SK-N-SH (cell line): ENCODE measurements around the gene PLK3. TPM values are rescaled to one million over a fixed set of nuclear protein-coding genes. Genes with fewer than 3 reads are reported as not detected.

Experiments used
- CTCF ChIA-PET: fragments of 300-600, 350-600 bp; formaldehyde crosslinking; extraction: SDS; loops from one replicate; lab custom pipeline; 2021; lab: Yijun Ruan, JAX
- POLR2A ChIA-PET: fragments of 350-600 bp; sonication (Branson Sonifier 250); formaldehyde crosslinking; extraction: SDS; loops from one replicate; lab custom pipeline; 2020; ENCODE audit warnings: antibody characterized with exemption, inconsistent platforms; lab: Yijun Ruan, JAX
- DNase-seq: peaks from one replicate; pipeline ENCODE4 v3.0.0; 2012
- H2AFZ ChIP-seq: fragments of 200-600 bp; sonication (generic); 2 replicates; pipeline ENCODE4 v1.8.1; 2016; ENCODE audit warnings: antibody characterized with exemption, mild to moderate bottlenecking, low read depth
- H3F3A ChIP-seq: fragments of 200-600 bp; sonication (generic); replicated peaks from 2 replicates; pipeline ENCODE3; 2016; ENCODE audit warnings: antibody characterized with exemption, mild to moderate bottlenecking; ENCODE audit not compliant: insufficient read depth
- H3K27ac ChIP-seq, 2 experiments: fragments of 200-500 bp in 1 of 2; fragments of 200-600 bp in 1 of 2; sonication (Bioruptor generic) in 1 of 2; sonication (generic), shearing (Covaris generic) in 1 of 2; 2 replicates each; pipeline versions ENCODE4 v1.5.1 to v1.6.1; 2014 to 2016; ENCODE audit warnings: low read depth in 2 of 2, inconsistent platforms in 1 of 2, low read length in 1 of 2, mild to moderate bottlenecking in 1 of 2, mixed read lengths in 1 of 2
- H3K27me3 ChIP-seq: fragments of 200-600 bp; sonication (generic), shearing (Covaris generic); 2 replicates; pipeline ENCODE4 v1.6.1; 2016; ENCODE audit warnings: mixed run types; ENCODE audit not compliant: insufficient read depth
- H3K36me3 ChIP-seq, 2 experiments: fragments of 200-500 bp in 1 of 2; fragments of 200-600 bp in 1 of 2; sonication (Bioruptor generic) in 1 of 2; sonication (generic) in 1 of 2; replicated peaks in 1 of 2; 2 replicates each; pipeline versions ENCODE3 to v1.5.1; 2014 to 2016; ENCODE audit warnings: low read length in 1 of 2, mild to moderate bottlenecking in 1 of 2; ENCODE audit not compliant: insufficient read depth in 2 of 2, control insufficient read depth in 1 of 2
- H3K4me1 ChIP-seq, 2 experiments: fragments of 200-500 bp in 1 of 2; fragments of 200-600 bp in 1 of 2; sonication (Bioruptor generic) in 1 of 2; sonication (generic), shearing (Covaris generic) in 1 of 2; 2 replicates each; pipeline versions ENCODE4 v1.5.1 to v1.6.1; 2014 to 2016; ENCODE audit warnings: low read depth in 1 of 2, low read length in 1 of 2, mixed run types in 1 of 2; ENCODE audit not compliant: insufficient read depth in 2 of 2, control insufficient read depth in 1 of 2
- H3K4me2 ChIP-seq: fragments of 200-600 bp; sonication (generic), shearing (Covaris generic); 2 replicates; pipeline ENCODE4 v1.6.1; 2017; ENCODE audit warnings: mixed run types
- H3K4me3 ChIP-seq, 2 experiments: fragments of 200-500 bp in 1 of 2; fragments of 200-600 bp in 1 of 2; sonication (Bioruptor generic) in 1 of 2; sonication (generic), shearing (Covaris generic) in 1 of 2; 2 replicates each; pipeline versions ENCODE4 v1.5.1 to v1.8.1; 2014 to 2016; ENCODE audit warnings: low read depth in 2 of 2, inconsistent platforms in 1 of 2, low read length in 1 of 2, mild to moderate bottlenecking in 1 of 2, mixed read lengths in 1 of 2, moderate library complexity in 1 of 2
- H3K79me2 ChIP-seq: fragments of 200-600 bp; sonication (generic); 2 replicates; pipeline ENCODE4 v1.8.1; 2017; ENCODE audit warnings: mild to moderate bottlenecking; ENCODE audit not compliant: insufficient read depth
- H3K9ac ChIP-seq: fragments of 200-600 bp; sonication (generic); 2 replicates; pipeline ENCODE4 v1.6.1; 2017; ENCODE audit warnings: mixed run types
- H3K9me2 ChIP-seq: fragments of 200-600 bp; sonication (generic); 2 replicates; pipeline ENCODE4 v1.6.1; 2017; ENCODE audit warnings: mixed run types
- H3K9me3 ChIP-seq: fragments of 200-600 bp; sonication (generic); 2 replicates; pipeline ENCODE4 v1.6.1; 2017; ENCODE audit warnings: mixed run types, mild to moderate bottlenecking, moderate library complexity
- H4K20me1 ChIP-seq: fragments of 200-600 bp; sonication (generic); 2 replicates; pipeline ENCODE4 v1.6.1; 2017; ENCODE audit warnings: mild to moderate bottlenecking, mixed run types; ENCODE audit not compliant: insufficient read depth
- CHD2 ChIP-seq: fragments of 150-350 bp; IDR thresholded peaks from 2 replicates; pipeline ENCODE4 v1.6.1; 2018; ENCODE audit warnings: low read length; ENCODE audit not compliant: partially characterized antibody
- ELF1 ChIP-seq: IDR thresholded peaks from 2 replicates; pipeline ENCODE4 v1.4.0; 2012
- EP300 ChIP-seq, 2 experiments: IDR thresholded peaks; 2 replicates each; pipeline versions ENCODE4 v1.4.0 to v1.6.1; 2012; ENCODE audit warnings: borderline replicate concordance in 1 of 2, low read depth in 1 of 2, low read length in 1 of 2
- FOXJ3 ChIP-seq: sonication (generic); formaldehyde crosslinking; IDR thresholded peaks from 2 replicates; pipeline ENCODE4 v1.5.1; 2020; ENCODE audit warnings: mild to moderate bottlenecking, missing genetic modification reagents
- FOXM1 ChIP-seq: IDR thresholded peaks from 2 replicates; pipeline ENCODE4 v1.4.0; 2012; ENCODE audit warnings: low read depth, mild to moderate bottlenecking
- GATA2 ChIP-seq: sonication (generic); formaldehyde crosslinking; IDR thresholded peaks from 2 replicates; pipeline ENCODE4 v1.5.0; 2020; ENCODE audit warnings: mild to moderate bottlenecking, missing genetic modification reagents
- IRF3 ChIP-seq: fragments of 150-350 bp; IDR thresholded peaks from 2 replicates; pipeline ENCODE4 v1.6.1; 2016; ENCODE audit warnings: mild to moderate bottlenecking, low read depth, low read length
- MXI1 ChIP-seq: IDR thresholded peaks from 2 replicates; pipeline ENCODE4 v1.6.1; 2012; ENCODE audit warnings: mild to moderate bottlenecking, low read depth, low read length, improper control_type of control experiment
- NFIC ChIP-seq: IDR thresholded peaks from 2 replicates; pipeline ENCODE4 v1.4.0; 2012; ENCODE audit warnings: borderline replicate concordance
- POLR2AphosphoS5 ChIP-seq: IDR thresholded peaks from 2 replicates; pipeline ENCODE4 v1.6.1; 2012; ENCODE audit warnings: low read depth, low read length
- RCOR1 ChIP-seq: fragments of 150-350 bp; IDR thresholded peaks from 2 replicates; pipeline ENCODE4 v1.6.1; 2017; ENCODE audit warnings: antibody characterized with exemption, low read length
- RFX5 ChIP-seq: IDR thresholded peaks from 2 replicates; pipeline ENCODE4 v1.6.1; 2012; ENCODE audit warnings: mild to moderate bottlenecking, improper control_type of control experiment, low read length
- TAF1 ChIP-seq: IDR thresholded peaks from 2 replicates; pipeline ENCODE4 v1.6.1; 2012; ENCODE audit warnings: low read depth, mild to moderate bottlenecking, low read length, moderate library complexity, borderline replicate concordance
- TCF12 ChIP-seq: IDR thresholded peaks from 2 replicates; pipeline ENCODE4 v1.4.0; 2012
- TEAD4 ChIP-seq: IDR thresholded peaks from 2 replicates; pipeline ENCODE4 v1.4.0; 2012; ENCODE audit warnings: mild to moderate bottlenecking, borderline replicate concordance; ENCODE audit not compliant: insufficient read depth
- USF1 ChIP-seq: IDR thresholded peaks from 2 replicates; pipeline ENCODE4 v1.4.0; 2012; ENCODE audit warnings: low read depth, borderline replicate concordance
- YY1 ChIP-seq: IDR thresholded peaks from 2 replicates; pipeline ENCODE4 v1.4.0; 2012; ENCODE audit warnings: low read depth, mild to moderate bottlenecking
- WGBS: methylation state at CpG from one replicate; pipeline ENCODE4 v1.1.6; 2017; ENCODE audit warnings: low lambda C conversion rate; 5-methylcytosine and 5-hydroxymethylcytosine counted together
- polyA plus RNA-seq, 3 experiments: library from polyadenylated mRNA; depleted of rRNA; stranded (reverse); fragments of >200 nt; gene quantifications; 2 replicates each; pipeline ENCODE4 v1.2.3, GENCODE V29; 2012

PLK3 gene
- polyA plus RNA-seq, 1 of the 3 experiments (the other 2 are of a cell fraction), result 82.8 TPM

GRCh38 chr1:44828841-44829440, 28.8 kb downstream of the PLK3 start:
- no peak overlapping the region for H3K27ac ChIP-seq
- H3K79me2 ChIP-seq, result no peaks in the 10 kb centered on the region
- no peaks in the 10 kb centered on the region for H3K27me3 ChIP-seq
- no peaks in the 10 kb centered on the region for H3F3A ChIP-seq
- POLR2A ChIA-PET, result interaction anchor here (0.5 to 0.9 kb wide), 2 partner anchors 14 to 1353 kb away, joined by 3 read pairs; partner anchors contain the start of gene PTCH2
- TF ChIP-seq CHD2, result no peak
- TF ChIP-seq POLR2AphosphoS5, result no peak
- TF ChIP-seq, all 33 proteins: peak for 0
- H3K9me2 ChIP-seq, result no peaks in the 10 kb centered on the region
- WGBS, result 75% methylated on average over 9 of the region's 15 CpGs
- no peak overlapping the region for H2AFZ ChIP-seq
- H3K4me1 ChIP-seq, result no peaks in the 10 kb centered on the region; a peak in 1 of 4 replicates
- DNase-seq, result no peak
- no peak overlapping the region for H3K4me3 ChIP-seq
- no peak overlapping the region for H3K4me2 ChIP-seq
- no peaks in the 10 kb centered on the region for H3K36me3 ChIP-seq
- CTCF ChIA-PET, result interaction anchor here (0.8 to 2.2 kb wide), 4 partner anchors 11 to 664 kb away, joined by 3 to 5 read pairs (median 3); no protein-coding TSS in a partner anchor
- no peaks in the 10 kb centered on the region for H4K20me1 ChIP-seq
- no peaks in the 10 kb centered on the region for H3K9me3 ChIP-seq
- H3K9ac ChIP-seq, result no peak overlapping the region

- no peak overlapping the region for H3K4me2 ChIP-seq
- no peak overlapping the region for H3K4me3 ChIP-seq
- no peaks in the 10 kb centered on the region; a peak in 1 of 4 replicates for H3K4me1 ChIP-seq
- no peak for TF ChIP-seq YY1
- TF ChIP-seq RCOR1, result no peak
- TF ChIP-seq RFX5, result no peak
- TF ChIP-seq GATA2 (CRISPR knock-in tag), result no peak
- TF ChIP-seq TCF12, result no peak
- no peak overlapping the region for H3K9ac ChIP-seq
- POLR2A ChIA-PET, result interaction anchor here (1.2 kb wide), 1 partner anchor 8 kb away, joined by 4 read pairs; no protein-coding TSS in a partner anchor
- H3F3A ChIP-seq, result no peaks in the 10 kb centered on the region
- H3K27me3 ChIP-seq, result no peaks in the 10 kb centered on the region
- DNase-seq, result peak; percentile 26
- no peaks in the 10 kb centered on the region for H3K9me3 ChIP-seq
- H3K79me2 ChIP-seq, result no peaks in the 10 kb centered on the region
- no peaks in the 10 kb centered on the region for H4K20me1 ChIP-seq
- H3K27ac ChIP-seq, result no peak overlapping the region
- no peak overlapping the region for H2AFZ ChIP-seq
- H3K36me3 ChIP-seq, result no peaks in the 10 kb centered on the region
- CTCF ChIA-PET, result interaction anchor here (0.8 to 2.2 kb wide), 8 partner anchors 9 to 663 kb away, joined by 3 to 5 read pairs (median 3); partner anchors contain the start of gene EIF2B3
- WGBS, result 65% methylated on average over 5 of the region's 12 CpGs
- no peaks in the 10 kb centered on the region for H3K9me2 ChIP-seq
Measured at GRCh38 chr1:44829506-44830384, 29.6 kb downstream of the PLK3 start.

GRCh38 chr1:44830900-44831304, 30.7 kb downstream of the PLK3 start:
- Histone ChIP-seq H2AFZ (no peak overlapping the region), H3K4me3 (no peak overlapping the region), H4K20me1 (no peaks in the 10 kb centered on the region), H3F3A (no peaks in the 10 kb centered on the region), H3K4me1 (peaks cover 0 to under 1% of the 10 kb centered on the region in 2 experiments; a peak in 1 of 4 replicates), H3K79me2 (no peaks in the 10 kb centered on the region), H3K36me3 (no peaks in the 10 kb centered on the region), H3K9ac (no peak overlapping the region), H3K9me2 (no peaks in the 10 kb centered on the region), H3K9me3 (no peaks in the 10 kb centered on the region), H3K4me2 (no peak overlapping the region), H3K27me3 (no peaks in the 10 kb centered on the region), H3K27ac (no peak overlapping the region)
- CTCF ChIA-PET, result interaction anchor here (0.7 to 2.2 kb wide), 6 partner anchors 9 to 662 kb away, joined by 3 to 7 read pairs (median 4); partner anchors contain the start of genes EIF2B3, HECTD3, RNU5D-1 and UROD
- DNase-seq, result peak; percentile 25
- POLR2A ChIA-PET, result interaction anchor here (0.9 to 1.2 kb wide), 2 partner anchors 9 to 119 kb away, joined by 3 to 4 read pairs; no protein-coding TSS in a partner anchor
- WGBS, result 93% methylated on average over 9 of the region's 10 CpGs
- TF ChIP-seq EP300 (IDR thresholded peaks at IDR 0.05; ENCODE audit: borderline replicate concordance in 1 of 2, low read depth in 1 of 2, low read length in 1 of 2) (no peak), IRF3 (no peak), USF1 (no peak), TEAD4 (no peak), FOXJ3 (CRISPR knock-in tag) (no peak), RFX5 (no peak), MXI1 (no peak), TAF1 (no peak), ELF1 (no peak), YY1 (no peak), FOXM1 (no peak), NFIC (no peak)
